Erythroblast (primary cell): Measurements from ENCODE around the gene EGFL7.

Experiments
- GATA1 ChIP-seq: IDR thresholded peaks from 2 replicates; pipeline ENCODE4 v1.6.1; 2011; ENCODE audit warnings: low read depth, mild to moderate bottlenecking, control low read depth, low read length, moderate library complexity
- POLR2A ChIP-seq: IDR thresholded peaks from 2 replicates; pipeline ENCODE4 v1.6.1; 2011; ENCODE audit warnings: mild to moderate bottlenecking, low read length

GRCh38 chr9:136656183-136656738, 6.5 kb upstream of the EGFL7 start:
- no peak for TF ChIP-seq POLR2A
- no peak for TF ChIP-seq GATA1
